Stomach (tissue), 9 donors: ENCODE measurements around the gene FBXL17. TPM values are rescaled to one million over a fixed set of nuclear protein-coding genes. Genes with fewer than 3 reads are reported as not detected.

Experiments used
- DNase-seq, 2 donors: peaks; one replicate each; pipeline versions ENCODE4 v3.0.0 to v3.0.0-alpha.2; 2013 to 2019
- H3K27ac ChIP-seq, 5 donors: fragments of 200-600 bp in 4 of 5; sonication (generic) in 4 of 5; one replicate each; pipeline ENCODE4 v1.5.1; 2013 to 2019; ENCODE audit warnings: mild to moderate bottlenecking in 1 of 5, moderate library complexity in 1 of 5
- H3K27me3 ChIP-seq, 3 donors: fragments of 200-600 bp; sonication (generic); one replicate each; pipeline ENCODE4 v1.5.1; 2017 to 2019; ENCODE audit warnings: mixed run types in 1 of 3
- H3K36me3 ChIP-seq, 4 donors: fragments of 200-600 bp; sonication (generic); 1 replicate in 3 of 4; 2 replicates in 1 of 4; pipeline ENCODE4 v1.5.1; 2016 to 2019
- H3K4me1 ChIP-seq, 4 donors: fragments of 200-600 bp; sonication (generic); one replicate each; pipeline ENCODE4 v1.5.1; 2016 to 2019
- H3K4me3 ChIP-seq, 4 donors: fragments of 200-600 bp; sonication (generic) in 3 of 4; one replicate each; pipeline ENCODE4 v1.5.1; 2016 to 2019; ENCODE audit warnings: mild to moderate bottlenecking in 1 of 4
- H3K9me3 ChIP-seq, 4 donors: fragments of 200-600 bp; sonication (generic); one replicate each; pipeline ENCODE4 v1.5.1; 2016 to 2019
- EP300 ChIP-seq: sonication (generic); formaldehyde crosslinking; IDR thresholded peaks from one replicate; pipeline ENCODE4 v1.6.1; 2017; ENCODE audit warnings: antibody characterized with exemption
- POLR2A ChIP-seq, 4 donors: fragments of 450-650 bp; IDR thresholded peaks; one replicate each; pipeline ENCODE4 v1.6.1; 2016; ENCODE audit warnings: antibody characterized with exemption in 4 of 4, control low read depth in 2 of 4, mild to moderate bottlenecking in 1 of 4, moderate library complexity in 1 of 4
- POLR2AphosphoS5 ChIP-seq, 3 donors: sonication (generic); formaldehyde crosslinking; IDR thresholded peaks; one replicate each; pipeline ENCODE4 v1.6.1; 2016; ENCODE audit warnings: antibody characterized with exemption in 3 of 3
- WGBS, 5 donors: extraction: QIAGEN DNeasy Blood & Tissue Kit in 3 of 5; methylation state at CpG; one replicate each; pipeline versions ENCODE4 v1.1.5 to v1.1.7; 2013 to 2018; 5-methylcytosine and 5-hydroxymethylcytosine counted together
- intact Hi-C: fragments of 100-400 bp; cut with DNase I; formaldehyde crosslinking; loops from one replicate; pipeline ENCODE4 v1.15.1; 2023; ENCODE audit warnings: low total_unique reads
- polyA plus RNA-seq, 3 donors: library from polyadenylated mRNA; stranded (reverse); fragments of 200-250 nt; gene quantifications; one replicate each; pipeline ENCODE4 v1.2.3, GENCODE V29; 2013
- total RNA-seq, 5 donors: library from RNA; depleted of rRNA; stranded (reverse); fragments of >200 nt; gene quantifications; one replicate each; pipeline versions ENCODE4 v1.1.0 to v1.2.3, GENCODE V29; 2014 to 2016
- TF ChIP-seq, protein P1 (sequence below), 7 experiments: fragments of 450-650 bp in 4 of 7; fragments of 200-600 bp in 3 of 7; sonication (generic) in 3 of 7; IDR thresholded peaks; one replicate each; pipeline ENCODE4 v1.5.1; 2016 to 2019; ENCODE audit warnings: antibody characterized with exemption in 7 of 7, control low read depth in 2 of 7, mild to moderate bottlenecking in 1 of 7
- donor health status: healthy with polysubstance abuse.
- donor health status: Bipolar disorder and iron deficiency.
- donor health status: healthy.

The FBXL17 gene
- total and polyA plus RNA-seq, 8 donors = 3.8 to 28.0 (median 14.4) TPM

DNA sequence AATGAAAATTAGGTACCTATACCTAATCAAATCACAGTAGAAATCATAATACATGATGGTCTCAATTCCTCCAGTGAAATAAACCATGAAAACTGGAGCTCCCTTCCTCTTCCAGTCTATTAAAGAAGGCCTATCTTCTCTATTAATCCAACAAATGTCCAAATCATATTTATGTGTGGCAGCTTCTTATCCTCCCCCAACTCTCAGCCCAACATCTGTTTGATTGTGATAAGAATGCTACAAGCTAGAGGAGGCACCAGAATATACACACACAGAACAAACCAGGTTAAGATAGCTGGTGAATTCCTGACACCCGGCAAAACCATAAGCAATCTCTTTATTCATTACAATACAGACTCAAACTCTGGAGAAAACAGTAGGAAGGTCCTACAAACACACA is 110.8 kb downstream of the FBXL17 start:
- WGBS, 5 donors = 37 to 53% (median 50%) methylated on average over 1 of the region's 1 CpG
- Histone ChIP-seq H3K27ac (no peak overlapping the region), H3K36me3 (no peaks in the 10 kb centered on the region), H3K4me3 (no peak overlapping the region), H3K27me3 (no peaks in the 10 kb centered on the region), H3K4me1 (no peaks in the 10 kb centered on the region), H3K9me3 (no peaks in the 10 kb centered on the region)
- intact Hi-C loops = no loop called here
- no peak for DNase-seq
- TF ChIP-seq, protein P1, sequence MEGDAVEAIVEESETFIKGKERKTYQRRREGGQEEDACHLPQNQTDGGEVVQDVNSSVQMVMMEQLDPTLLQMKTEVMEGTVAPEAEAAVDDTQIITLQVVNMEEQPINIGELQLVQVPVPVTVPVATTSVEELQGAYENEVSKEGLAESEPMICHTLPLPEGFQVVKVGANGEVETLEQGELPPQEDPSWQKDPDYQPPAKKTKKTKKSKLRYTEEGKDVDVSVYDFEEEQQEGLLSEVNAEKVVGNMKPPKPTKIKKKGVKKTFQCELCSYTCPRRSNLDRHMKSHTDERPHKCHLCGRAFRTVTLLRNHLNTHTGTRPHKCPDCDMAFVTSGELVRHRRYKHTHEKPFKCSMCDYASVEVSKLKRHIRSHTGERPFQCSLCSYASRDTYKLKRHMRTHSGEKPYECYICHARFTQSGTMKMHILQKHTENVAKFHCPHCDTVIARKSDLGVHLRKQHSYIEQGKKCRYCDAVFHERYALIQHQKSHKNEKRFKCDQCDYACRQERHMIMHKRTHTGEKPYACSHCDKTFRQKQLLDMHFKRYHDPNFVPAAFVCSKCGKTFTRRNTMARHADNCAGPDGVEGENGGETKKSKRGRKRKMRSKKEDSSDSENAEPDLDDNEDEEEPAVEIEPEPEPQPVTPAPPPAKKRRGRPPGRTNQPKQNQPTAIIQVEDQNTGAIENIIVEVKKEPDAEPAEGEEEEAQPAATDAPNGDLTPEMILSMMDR (IDR thresholded peaks at IDR 0.05) = no peak
- TF ChIP-seq POLR2A (IDR thresholded peaks at IDR 0.05) (no peak), POLR2AphosphoS5 (IDR thresholded peaks at IDR 0.05) (no peak), EP300 (no peak)

GRCh38 chr5:108266242-108266641 is 115.7 kb downstream of the FBXL17 start:
- Histone ChIP-seq H3K9me3 (no peaks in the 10 kb centered on the region), H3K27ac (no peak overlapping the region), H3K4me3 (no peak overlapping the region), H3K36me3 (no peaks in the 10 kb centered on the region), H3K27me3 (no peaks in the 10 kb centered on the region), H3K4me1 (no peaks in the 10 kb centered on the region)
- TF ChIP-seq POLR2A (IDR thresholded peaks at IDR 0.05) (no peak), EP300 (no peak), POLR2AphosphoS5 (IDR thresholded peaks at IDR 0.05) (no peak)
- TF ChIP-seq, protein P1 (IDR thresholded peaks at IDR 0.05) = no peak
- WGBS, 5 donors = 87 to 96% (median 92%) methylated on average over 2 of the region's 2 CpGs
- intact Hi-C loops = no loop called here
- no peak for DNase-seq

DNA sequence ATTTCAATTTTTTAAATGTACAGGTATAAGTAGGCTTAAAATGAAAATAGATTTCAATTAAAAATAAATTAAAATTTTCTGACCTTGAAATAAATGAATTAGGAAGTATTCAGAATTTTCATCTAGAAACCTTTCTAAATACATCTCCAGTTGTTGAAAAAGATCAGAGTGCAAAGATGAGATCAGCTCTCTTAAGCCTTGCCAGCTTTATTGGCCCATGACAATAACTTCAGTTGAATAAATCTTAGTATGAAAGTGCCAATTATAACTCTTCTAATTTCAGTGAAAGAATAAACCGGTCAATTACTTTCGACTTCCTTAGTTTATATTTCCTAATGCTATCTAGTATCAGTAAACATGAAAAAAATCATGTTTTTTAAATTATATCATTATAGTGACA is 117.4 kb downstream of the FBXL17 start:
- no peaks in the 10 kb centered on the region for H3K36me3 ChIP-seq
- H3K27ac ChIP-seq = no peak overlapping the region
- no peak for DNase-seq
- no peaks in the 10 kb centered on the region for H3K9me3 ChIP-seq
- 72 to 89% (median 75%) methylated on average over 2 of the region's 2 CpGs for WGBS, 5 donors
- intact Hi-C loops = no loop called here
- H3K4me3 ChIP-seq = no peak overlapping the region
- H3K4me1 ChIP-seq = peaks cover under 1 to 16% (median 11%) of the 10 kb centered on the region in 4 donors
- no peak for TF ChIP-seq POLR2A (IDR thresholded peaks at IDR 0.05)
- TF ChIP-seq POLR2AphosphoS5 (IDR thresholded peaks at IDR 0.05) = no peak
- TF ChIP-seq, protein P1 (IDR thresholded peaks at IDR 0.05) = no peak
- TF ChIP-seq EP300 = no peak
- no peaks in the 10 kb centered on the region for H3K27me3 ChIP-seq

GRCh38 chr5:108263338-108263737 is 118.6 kb downstream of the FBXL17 start:
- intact Hi-C loops = no loop called here

More at GRCh38 chr5:108263338-108263737, 118.6 kb downstream of the FBXL17 start:
- Histone ChIP-seq H3K4me3 (no peak overlapping the region), H3K9me3 (no peaks in the 10 kb centered on the region), H3K27me3 (no peaks in the 10 kb centered on the region), H3K4me1 (peaks cover 4 to 24% (median 15%) of the 10 kb centered on the region in 4 donors), H3K36me3 (no peaks in the 10 kb centered on the region), H3K27ac (no peak overlapping the region)
- DNase-seq = no peak
- TF ChIP-seq, protein P1 (IDR thresholded peaks at IDR 0.05) = no peak
- no peak for TF ChIP-seq POLR2AphosphoS5 (IDR thresholded peaks at IDR 0.05)
